Measurements from ENCODE around the gene CD200R1L. TPM values are rescaled to one million over a fixed set of nuclear protein-coding genes. Genes with fewer than 3 reads are reported as not detected.

The CD200R1L gene
- total RNA-seq (2022; extraction: Qiagen RNA extraction; ENCODE audit: low read depth): not detected in 5 replicates

GRCh38 chr3:112846764-112847163 is at the start of gene CD200R1L:
CD200R1L (minus strand) TSS chr3:112846864; CDS start chr3:112829367, 17,497 bp downstream.

Other genes starting within 250 kb of the CD200R1L start
- 36.9 to 74.9 TPM (median 55.3 TPM) in 5 replicates for gene CCDC80, start 205.7 kb downstream of the CD200R1L start, total RNA-seq (2022; extraction: Qiagen RNA extraction; ENCODE audit: low read depth)
- 0.08 to 0.10 TPM (median 0.08 TPM) in 4 of 5 replicates, not detected in the other for gene CD200R1, start 128.2 kb upstream of the CD200R1L start, total RNA-seq (2022; extraction: Qiagen RNA extraction; ENCODE audit: low read depth)
- 10.0 to 17.0 TPM (median 16.1 TPM) in 5 replicates for gene GTPBP8, start 144.1 kb upstream of the CD200R1L start, total RNA-seq (2022; extraction: Qiagen RNA extraction; ENCODE audit: low read depth)

Measured in A549 treated with RU486 at 1 μM for 4 hours (cell line).